Measurements from ENCODE around the gene LCE2B.
"Not testable (repeated sequence)": the region's sequence is repeated elsewhere in the genome, so short reads cannot be mapped to it uniquely, and the experiment has no call there.

The LCE2B gene

GRCh38 chr1:152685823-152686222 lies at the start of gene LCE2B:
Gene LCE2B, plus strand, starts transcription at chr1:152686123. Its CDS starts 721 bp downstream, at chr1:152686844.
- CTCF ChIA-PET; POLR2A ChIA-PET; H3K4me3 ChIP-seq (ENCODE audit: low read depth, low read length); DNase-seq (ENCODE audit: low read depth, low spot score): not testable (repeated sequence)

GRCh38 chr1:152640351-152640750 lies 45.6 kb upstream of the LCE2B start:
- ChIA-PET POLR2A (no interaction called here), CTCF (interaction anchor here (0.7 to 1.1 kb wide), 3 partner anchors 13 to 230 kb away, joined by 3 read pairs; no protein-coding TSS in a partner anchor)
- H3K4me3 ChIP-seq (ENCODE audit: low read depth, low read length): no peak overlapping the region
- no peak for TF ChIP-seq CTCF (IDR thresholded peaks at IDR 0.05; ENCODE audit: insufficient read depth, low read length, missing control alignments)
- DNase-seq (ENCODE audit: low read depth, low spot score): no peak

- no peak overlapping the region for H3K4me3 ChIP-seq (ENCODE audit: low read depth, low read length)
- no peak for DNase-seq (ENCODE audit: low read depth, low spot score)
- TF ChIP-seq CTCF (IDR thresholded peaks at IDR 0.05; ENCODE audit: insufficient read depth, low read length, missing control alignments): no peak
- POLR2A ChIA-PET: no interaction called here
- CTCF ChIA-PET: interaction anchor here (2.6 kb wide), 1 partner anchor 10 kb away, joined by 22 read pairs; no protein-coding TSS in a partner anchor
These were observed 42.0 kb upstream of the LCE2B start for GRCh38 chr1:152643945-152644344.

- TF ChIP-seq CTCF (IDR thresholded peaks at IDR 0.05; ENCODE audit: insufficient read depth, low read length, missing control alignments): no peak
- CTCF ChIA-PET: no interaction called here
- no peak for DNase-seq (ENCODE audit: low read depth, low spot score)
- H3K4me3 ChIP-seq (ENCODE audit: low read depth, low read length): no peak overlapping the region
- POLR2A ChIA-PET: no interaction called here
These were observed 40.8 kb upstream of the LCE2B start for GRCh38 chr1:152645146-152645545.

- ChIA-PET POLR2A (no interaction called here), CTCF (no interaction called here)
- H3K4me3 ChIP-seq (ENCODE audit: low read depth, low read length): no peak overlapping the region
- DNase-seq (ENCODE audit: low read depth, low spot score): no peak
- no peak for TF ChIP-seq CTCF (IDR thresholded peaks at IDR 0.05; ENCODE audit: insufficient read depth, low read length, missing control alignments)
These were observed 39.3 kb upstream of the LCE2B start for GRCh38 chr1:152646656-152647055.

GRCh38 chr1:152654110-152654509 lies 31.8 kb upstream of the LCE2B start:
- TF ChIP-seq CTCF (IDR thresholded peaks at IDR 0.05; ENCODE audit: insufficient read depth, low read length, missing control alignments): peak; percentile 59
- ChIA-PET CTCF (interaction anchor here (0.6 to 3.9 kb wide), 20 partner anchors 11 to 698 kb away, joined by 3 to 22 read pairs (median 4); no protein-coding TSS in a partner anchor), POLR2A (no interaction called here)
- no peak overlapping the region for H3K4me3 ChIP-seq (ENCODE audit: low read depth, low read length)
- no peak for DNase-seq (ENCODE audit: low read depth, low spot score)

GRCh38 chr1:152656459-152656858 lies 29.5 kb upstream of the LCE2B start:
- ChIA-PET POLR2A (no interaction called here), CTCF (interaction anchor here (2.4 kb wide), 1 partner anchor 214 kb away, joined by 7 read pairs; no protein-coding TSS in a partner anchor)
- TF ChIP-seq CTCF (IDR thresholded peaks at IDR 0.05; ENCODE audit: insufficient read depth, low read length, missing control alignments): no peak
- H3K4me3 ChIP-seq (ENCODE audit: low read depth, low read length): no peak overlapping the region
- DNase-seq (ENCODE audit: low read depth, low spot score): no peak
